OCI-LY3 (cell line): ENCODE measurements around the gene ACSF2.

Experiments used
- EZH2phosphoT487 ChIP-seq: fragments of 200-600 bp; shearing (Covaris generic); IDR thresholded peaks from 2 replicates; pipeline ENCODE4 v1.6.1; 2018; ENCODE audit warnings: antibody characterized with exemption, mixed run types, low read depth
- TF ChIP-seq, protein P1 (sequence below): fragments of 200-600, 300-600 bp; sonication (generic); IDR thresholded peaks from 2 replicates; pipeline ENCODE4 v1.5.1; 2014; ENCODE audit warnings: antibody characterized with exemption, low read length, low read depth

DNA sequence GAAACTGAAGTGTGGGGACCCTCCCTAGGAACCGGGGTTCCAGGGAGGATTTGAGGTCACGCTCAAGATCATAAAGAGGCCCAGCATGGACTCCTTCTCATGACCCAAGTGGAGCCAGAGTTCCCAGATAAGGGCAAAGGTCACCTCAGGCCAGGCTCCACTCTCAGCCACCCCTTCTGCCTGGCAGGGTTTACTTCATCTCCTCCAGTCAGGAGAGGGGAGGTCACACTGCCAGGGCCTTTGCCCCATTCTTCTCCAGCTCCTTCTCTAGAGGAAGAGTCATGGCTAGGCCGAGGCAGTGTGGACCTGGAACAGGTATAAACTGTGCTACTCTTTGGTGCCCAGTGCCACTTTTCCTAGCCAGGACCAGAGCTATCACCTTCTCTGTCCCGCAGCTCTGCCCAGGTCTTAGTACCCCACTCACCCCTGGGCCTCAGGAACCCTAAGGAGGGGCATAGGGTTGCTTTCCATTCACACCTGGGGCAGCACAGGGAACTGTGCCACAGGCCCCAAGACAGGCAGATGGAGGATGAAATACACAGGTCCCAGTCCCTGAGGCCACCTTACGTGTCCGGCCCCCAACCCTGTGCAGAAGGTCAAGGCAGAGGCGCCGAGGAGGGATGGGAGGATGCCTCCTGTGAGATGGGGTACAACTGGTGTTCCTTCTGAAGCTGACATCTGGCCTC is 879 bp upstream of the ACSF2 start:
- TF ChIP-seq, protein P1, sequence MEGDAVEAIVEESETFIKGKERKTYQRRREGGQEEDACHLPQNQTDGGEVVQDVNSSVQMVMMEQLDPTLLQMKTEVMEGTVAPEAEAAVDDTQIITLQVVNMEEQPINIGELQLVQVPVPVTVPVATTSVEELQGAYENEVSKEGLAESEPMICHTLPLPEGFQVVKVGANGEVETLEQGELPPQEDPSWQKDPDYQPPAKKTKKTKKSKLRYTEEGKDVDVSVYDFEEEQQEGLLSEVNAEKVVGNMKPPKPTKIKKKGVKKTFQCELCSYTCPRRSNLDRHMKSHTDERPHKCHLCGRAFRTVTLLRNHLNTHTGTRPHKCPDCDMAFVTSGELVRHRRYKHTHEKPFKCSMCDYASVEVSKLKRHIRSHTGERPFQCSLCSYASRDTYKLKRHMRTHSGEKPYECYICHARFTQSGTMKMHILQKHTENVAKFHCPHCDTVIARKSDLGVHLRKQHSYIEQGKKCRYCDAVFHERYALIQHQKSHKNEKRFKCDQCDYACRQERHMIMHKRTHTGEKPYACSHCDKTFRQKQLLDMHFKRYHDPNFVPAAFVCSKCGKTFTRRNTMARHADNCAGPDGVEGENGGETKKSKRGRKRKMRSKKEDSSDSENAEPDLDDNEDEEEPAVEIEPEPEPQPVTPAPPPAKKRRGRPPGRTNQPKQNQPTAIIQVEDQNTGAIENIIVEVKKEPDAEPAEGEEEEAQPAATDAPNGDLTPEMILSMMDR: no peak
- TF ChIP-seq EZH2phosphoT487: no peak
